ENCODE measurements around the gene TRIM27. TPM values are rescaled to one million over a fixed set of nuclear protein-coding genes. Genes with fewer than 3 reads are reported as not detected.

TRIM27 gene
- total RNA-seq, 2 experiments from 2014 or later, result 11.5 to 13.2 TPM

GRCh38 chr6:28943223-28943556 is 19.4 kb upstream of the TRIM27 start:
- Mint-ChIP-seq H3K9me3 (peaks cover 6% of the 10 kb centered on the region), H3K36me3 (ENCODE audit: low read depth) (peaks cover 28% of the 10 kb centered on the region), H3K4me1 (ENCODE audit: low read depth) (peaks cover 50% of the 10 kb centered on the region), H3K27ac (peak overlapping the region; percentile 92), H3K4me3 (peak overlapping the region; percentile 92), H3K27me3 (peaks cover 21% of the 10 kb centered on the region)
- POLR2A ChIA-PET, result interaction anchor here (1.4 kb wide), 1 partner anchor 21 kb away, joined by 4 read pairs; no protein-coding TSS in a partner anchor
- Histone ChIP-seq H3K27me3 (ENCODE audit: control insufficient read depth in 1 of 2, insufficient read depth in 2 of 2, low read length in 2 of 2) (no peaks in the 10 kb centered on the region), H3K4me3 (ENCODE audit: low read length) (peak overlapping the region; percentile 67), H3K9me3 (ENCODE audit: control insufficient read depth in 1 of 2, insufficient read depth in 1 of 2, low read length in 2 of 2) (no peaks in the 10 kb centered on the region), H3K36me3 (ENCODE audit: insufficient read depth, low read length) (no peaks in the 10 kb centered on the region), H3K27ac (ENCODE audit: low read depth in 1 of 2, low read length in 2 of 2) (no peak overlapping the region), H3K4me1 (ENCODE audit: insufficient read depth, low read length) (peaks cover 40% of the 10 kb centered on the region)
- DNase-seq (no peak), ATAC-seq (ENCODE audit: poor library complexity) (no peak)
- no peak for TF ChIP-seq CTCF (IDR thresholded peaks at IDR 0.05)
- CTCF ChIA-PET, result interaction anchor here (1.7 kb wide), 1 partner anchor 106 kb away, joined by 4 read pairs; no protein-coding TSS in a partner anchor
- intact Hi-C loops (cut with DNase I, micrococcal nuclease), result loop anchor here (5.0 kb wide), 2 partner anchors 74 to 1041 kb away; no protein-coding TSS in a partner anchor

GRCh38 chr6:28941684-28942448 is 18.1 kb upstream of the TRIM27 start:
- DNase-seq (no peak), ATAC-seq (ENCODE audit: poor library complexity) (no peak)
- CTCF ChIA-PET, result interaction anchor here (1.2 to 2.3 kb wide), 4 partner anchors 18 to 105 kb away, joined by 3 to 7 read pairs (median 6); partner anchors contain the start of gene TRIM27
- peaks cover 28% of the 10 kb centered on the region for H3K36me3 Mint-ChIP-seq (ENCODE audit: low read depth)
- POLR2A ChIA-PET, result interaction anchor here (0.9 to 4.0 kb wide), 11 partner anchors 11 to 93 kb away, joined by 4 to 48 read pairs (median 11); partner anchors contain the start of gene TRIM27
- H3K36me3 ChIP-seq (ENCODE audit: insufficient read depth, low read length), result no peaks in the 10 kb centered on the region
- TF ChIP-seq CTCF (IDR thresholded peaks at IDR 0.05), result no peak
- H3K4me1 ChIP-seq (ENCODE audit: insufficient read depth, low read length), result peaks cover 40% of the 10 kb centered on the region
- H3K27ac ChIP-seq (ENCODE audit: low read depth in 1 of 2, low read length in 2 of 2), result peak overlapping the region in 1 of 2 donors; percentile 55
- H3K27me3 ChIP-seq (ENCODE audit: control insufficient read depth in 1 of 2, insufficient read depth in 2 of 2, low read length in 2 of 2), result no peaks in the 10 kb centered on the region
- peak overlapping the region; percentile 92 for H3K4me3 Mint-ChIP-seq
- H3K27ac Mint-ChIP-seq, result peak overlapping the region; percentile 92
- peaks cover 53% of the 10 kb centered on the region for H3K4me1 Mint-ChIP-seq (ENCODE audit: low read depth)
- peaks cover 21% of the 10 kb centered on the region for H3K27me3 Mint-ChIP-seq
- intact Hi-C loops (cut with DNase I, micrococcal nuclease), result loop anchor here (1.0 to 5.0 kb wide), 13 partner anchors 11 to 1040 kb away; partner anchors contain the start of gene TRIM27 (in 1 of the 2)
- H3K4me3 ChIP-seq (ENCODE audit: low read length), result peak overlapping the region; percentile 66
- H3K9me3 Mint-ChIP-seq, result peaks cover 6% of the 10 kb centered on the region
- no peaks in the 10 kb centered on the region for H3K9me3 ChIP-seq (ENCODE audit: control insufficient read depth in 1 of 2, insufficient read depth in 1 of 2, low read length in 2 of 2)

GRCh38 chr6:28940858-28941683 is 17.3 kb upstream of the TRIM27 start:
- Mint-ChIP-seq H3K27ac (peak overlapping the region; percentile 92), H3K4me1 (ENCODE audit: low read depth) (peaks cover 55% of the 10 kb centered on the region), H3K27me3 (peaks cover 21% of the 10 kb centered on the region), H3K36me3 (ENCODE audit: low read depth) (peaks cover 28% of the 10 kb centered on the region), H3K4me3 (peak overlapping the region; percentile 92), H3K9me3 (peaks cover 6% of the 10 kb centered on the region)
- no peak for TF ChIP-seq CTCF (IDR thresholded peaks at IDR 0.05)
- ATAC-seq (ENCODE audit: poor library complexity) (peak; percentile 68), DNase-seq (peak; percentile 49 to 93 (median 67))
- ChIA-PET POLR2A (interaction anchor here (0.7 to 4.0 kb wide), 15 partner anchors 12 to 1462 kb away, joined by 3 to 48 read pairs (median 8); partner anchors contain the start of gene TRIM27), CTCF (interaction anchor here (1.5 to 2.3 kb wide), 5 partner anchors 38 to 104 kb away, joined by 3 to 7 read pairs (median 7); no protein-coding TSS in a partner anchor)
- Histone ChIP-seq H3K27ac (ENCODE audit: low read depth in 1 of 2, low read length in 2 of 2) (peak overlapping the region; percentile 55 to 63), H3K27me3 (ENCODE audit: control insufficient read depth in 1 of 2, insufficient read depth in 2 of 2, low read length in 2 of 2) (no peaks in the 10 kb centered on the region), H3K4me1 (ENCODE audit: insufficient read depth, low read length) (peaks cover 42% of the 10 kb centered on the region), H3K4me3 (ENCODE audit: low read length) (peak overlapping the region; percentile 66), H3K36me3 (ENCODE audit: insufficient read depth, low read length) (no peaks in the 10 kb centered on the region), H3K9me3 (ENCODE audit: control insufficient read depth in 1 of 2, insufficient read depth in 1 of 2, low read length in 2 of 2) (no peaks in the 10 kb centered on the region)
- intact Hi-C loops (cut with DNase I, micrococcal nuclease), result loop anchor here (1.0 to 5.0 kb wide), 14 partner anchors 12 to 1039 kb away; partner anchors contain the start of gene TRIM27 (in 1 of the 2)

Data from CD4-positive, alpha-beta T cell (primary cell).